OCI-LY3 (cell line): ENCODE results near the gene PGA3.

Experiments
- H2AFZ ChIP-seq: fragments of 200-600, 300-600 bp; shearing (Covaris generic); 2 replicates; pipeline ENCODE4 v1.6.0; 2014; ENCODE audit warnings: antibody characterized with exemption, low read depth, low read length
- H3K27ac ChIP-seq: fragments of 200-600, 300-600 bp; sonication (generic); 2 replicates; pipeline ENCODE4 v1.5.1; 2014; ENCODE audit warnings: mild to moderate bottlenecking, low read length, moderate library complexity, mixed read lengths
- H3K27me3 ChIP-seq: fragments of 200-600, 300-600 bp; sonication (generic); 2 replicates; pipeline ENCODE4 v1.6.1; 2014; ENCODE audit warnings: low read depth, low read length, mixed read lengths
- H3K36me3 ChIP-seq: fragments of 200-600, 300-600 bp; sonication (generic); replicated peaks from 2 replicates; pipeline ENCODE3; 2014; ENCODE audit warnings: low read depth, low read length, mixed read lengths
- H3K4me1 ChIP-seq: fragments of 300-600, 200-600 bp; sonication (generic); 2 replicates; pipeline ENCODE4 v1.6.1; 2014; ENCODE audit warnings: low read length, mixed read lengths
- H3K4me2 ChIP-seq: fragments of 200-600, 300-600 bp; sonication (generic); 2 replicates; pipeline ENCODE4 v1.6.1; 2014; ENCODE audit warnings: low read length, mixed read lengths
- H3K4me3 ChIP-seq: fragments of 300-600, 200-600 bp; sonication (generic); 2 replicates; pipeline ENCODE4 v1.5.1; 2014; ENCODE audit warnings: antibody characterized with exemption, mild to moderate bottlenecking, low read length, moderate library complexity
- H3K79me2 ChIP-seq: fragments of 300-600, 200-600 bp; shearing (Covaris generic); 2 replicates; pipeline ENCODE4 v1.6.1; 2014; ENCODE audit warnings: mild to moderate bottlenecking, low read length, mixed read lengths
- H3K9ac ChIP-seq: fragments of 300-600, 200-600 bp; shearing (Covaris generic); 2 replicates; pipeline ENCODE4 v1.6.0; 2014; ENCODE audit warnings: mild to moderate bottlenecking, low read length, moderate library complexity
- H3K9me3 ChIP-seq: fragments of 200-600, 300-600 bp; shearing (Covaris generic); 2 replicates; pipeline ENCODE4 v1.6.1; 2014; ENCODE audit warnings: low read length, mixed read lengths; ENCODE audit not compliant: insufficient read depth
- H4K20me1 ChIP-seq: fragments of 200-600, 300-600 bp; sonication (generic); 2 replicates; pipeline ENCODE4 v1.6.1; 2016; ENCODE audit warnings: low read length, mixed read lengths; ENCODE audit not compliant: insufficient read depth
- CTCF ChIP-seq: fragments of 200-600, 300-600 bp; sonication (generic); IDR thresholded peaks from 2 replicates; pipeline ENCODE4 v1.5.1; 2014; ENCODE audit warnings: antibody characterized with exemption, low read length, low read depth
- EZH2phosphoT487 ChIP-seq: fragments of 200-600 bp; shearing (Covaris generic); IDR thresholded peaks from 2 replicates; pipeline ENCODE4 v1.6.1; 2018; ENCODE audit warnings: antibody characterized with exemption, mixed run types, low read depth

The PGA3 gene

GRCh38 chr11:61155741-61156140, 47.6 kb upstream of the PGA3 start:
- no peak overlapping the region for H3K9ac ChIP-seq
- no peaks in the 10 kb centered on the region for H4K20me1 ChIP-seq
- H3K4me1 ChIP-seq = peaks cover 18% of the 10 kb centered on the region
- peaks cover 36% of the 10 kb centered on the region for H3K36me3 ChIP-seq
- H3K79me2 ChIP-seq = peaks cover 59% of the 10 kb centered on the region
- no peak overlapping the region for H3K4me3 ChIP-seq
- H3K4me2 ChIP-seq = no peak overlapping the region
- H3K27ac ChIP-seq = no peak overlapping the region
- H3K27me3 ChIP-seq = no peaks in the 10 kb centered on the region
- TF ChIP-seq CTCF (no peak), EZH2phosphoT487 (no peak)
- no peak overlapping the region for H2AFZ ChIP-seq
- peaks cover 9% of the 10 kb centered on the region; the same call in 1 of the 2 replicates for H3K9me3 ChIP-seq

- H3K27ac ChIP-seq = no peak overlapping the region
- no peak overlapping the region for H3K9ac ChIP-seq
- TF ChIP-seq EZH2phosphoT487 (no peak), CTCF (no peak)
- peaks cover 23% of the 10 kb centered on the region for H3K4me1 ChIP-seq
- peaks cover 53% of the 10 kb centered on the region for H3K79me2 ChIP-seq
- H3K4me3 ChIP-seq = no peak overlapping the region
- H3K4me2 ChIP-seq = no peak overlapping the region
- H2AFZ ChIP-seq = no peak overlapping the region
- peaks cover 9% of the 10 kb centered on the region; the same call in 1 of the 2 replicates for H3K9me3 ChIP-seq
- H3K36me3 ChIP-seq = peaks cover 36% of the 10 kb centered on the region
- H4K20me1 ChIP-seq = no peaks in the 10 kb centered on the region
- H3K27me3 ChIP-seq = no peaks in the 10 kb centered on the region
Measured at GRCh38 chr11:61157743-61158142, 45.6 kb upstream of the PGA3 start.

GRCh38 chr11:61158691-61159381, 44.5 kb upstream of the PGA3 start:
- Histone ChIP-seq H3K9me3 (peaks cover 9% of the 10 kb centered on the region; the same call in 1 of the 2 replicates), H4K20me1 (no peaks in the 10 kb centered on the region), H3K9ac (no peak overlapping the region), H3K79me2 (peaks cover 42% of the 10 kb centered on the region), H3K36me3 (peaks cover 33% of the 10 kb centered on the region), H3K27me3 (no peaks in the 10 kb centered on the region), H2AFZ (no peak overlapping the region), H3K4me1 (peaks cover 24% of the 10 kb centered on the region), H3K27ac (no peak overlapping the region), H3K4me3 (no peak overlapping the region), H3K4me2 (peak overlapping the region; percentile 8; the same call in 1 of the 2 replicates)
- TF ChIP-seq EZH2phosphoT487 (no peak), CTCF (no peak)

GRCh38 chr11:61160487-61161189, 42.7 kb upstream of the PGA3 start:
- H3K9me3 ChIP-seq = no peaks in the 10 kb centered on the region
- no peaks in the 10 kb centered on the region for H3K27me3 ChIP-seq
- H3K36me3 ChIP-seq = peaks cover 18% of the 10 kb centered on the region
- no peaks in the 10 kb centered on the region for H4K20me1 ChIP-seq
- no peak for TF ChIP-seq CTCF
- no peak for TF ChIP-seq EZH2phosphoT487
- H3K27ac ChIP-seq = peak overlapping the region; percentile 84
- H3K79me2 ChIP-seq = peaks cover 27% of the 10 kb centered on the region
- H3K4me1 ChIP-seq = peaks cover 30% of the 10 kb centered on the region
- peak overlapping the region; percentile 75 for H3K4me2 ChIP-seq
- H3K9ac ChIP-seq = peak overlapping the region; percentile 90
- peak overlapping the region; percentile 67; the same call in 1 of the 2 replicates for H2AFZ ChIP-seq
- peak overlapping the region; percentile 81 for H3K4me3 ChIP-seq
